Trophoblast cell (in vitro differentiated cells and primary cell): ENCODE data around the gene SPON2.

Experiments
- DNase-seq, 2 donors: peaks; one replicate each; pipeline ENCODE4 v3.0.0-alpha.2; 2016
- H2AFZ ChIP-seq: 2 replicates; pipeline ENCODE4 v1.6.1; 2013; ENCODE audit warnings: low read length, moderate library complexity, mild to moderate bottlenecking; ENCODE audit not compliant: insufficient read depth, poor library complexity
- H2AK5ac ChIP-seq: 2 replicates; pipeline ENCODE4 v1.6.1; 2013; ENCODE audit warnings: mild to moderate bottlenecking, low read length
- H2BK120ac ChIP-seq: 2 replicates; pipeline ENCODE4 v1.6.1; 2013; ENCODE audit warnings: low read length, mild to moderate bottlenecking, moderate library complexity; ENCODE audit not compliant: insufficient read depth, poor library complexity
- H2BK12ac ChIP-seq: 2 replicates; pipeline ENCODE4 v1.6.1; 2013; ENCODE audit warnings: mild to moderate bottlenecking, low read length, moderate library complexity
- H2BK5ac ChIP-seq: 2 replicates; pipeline ENCODE4 v1.6.1; 2013; ENCODE audit warnings: low read length, low read depth, moderate library complexity, mild to moderate bottlenecking; ENCODE audit not compliant: poor library complexity
- H3K14ac ChIP-seq: 2 replicates; pipeline ENCODE4 v1.6.1; 2013; ENCODE audit warnings: mild to moderate bottlenecking, low read length
- H3K18ac ChIP-seq: 2 replicates; pipeline ENCODE4 v1.6.1; 2013; ENCODE audit warnings: mild to moderate bottlenecking, low read length
- H3K23ac ChIP-seq: 2 replicates; pipeline ENCODE4 v1.6.1; 2013; ENCODE audit warnings: low read length
- H3K27ac ChIP-seq: 2 replicates; pipeline ENCODE4 v1.5.1; 2013; ENCODE audit warnings: low read depth, mild to moderate bottlenecking, inconsistent platforms, low read length, moderate library complexity
- H3K27me3 ChIP-seq: 2 replicates; pipeline ENCODE4 v1.6.1; 2013; ENCODE audit warnings: inconsistent platforms, mild to moderate bottlenecking, low read length, moderate library complexity; ENCODE audit not compliant: insufficient read depth
- H3K36me3 ChIP-seq, 2 experiments: 1 replicate in 1 of 2; 2 replicates in 1 of 2; pipeline ENCODE4 v1.6.1; 2013; ENCODE audit warnings: low read length in 2 of 2, mild to moderate bottlenecking in 2 of 2, moderate library complexity in 1 of 2; ENCODE audit not compliant: insufficient read depth in 2 of 2, control insufficient read depth in 1 of 2
- H3K4ac ChIP-seq: 2 replicates; pipeline ENCODE4 v1.6.1; 2013; ENCODE audit warnings: low read depth, mild to moderate bottlenecking, low read length, moderate library complexity
- H3K4me1 ChIP-seq, 2 experiments: 1 replicate in 1 of 2; 2 replicates in 1 of 2; pipeline ENCODE4 v1.6.1; 2013; ENCODE audit warnings: low read length in 2 of 2, mild to moderate bottlenecking in 2 of 2, moderate library complexity in 1 of 2; ENCODE audit not compliant: insufficient read depth in 2 of 2, control insufficient read depth in 1 of 2
- H3K4me2 ChIP-seq: 2 replicates; pipeline ENCODE4 v1.6.1; 2013; ENCODE audit warnings: inconsistent platforms, mild to moderate bottlenecking, low read length, moderate library complexity
- H3K4me3 ChIP-seq: 2 replicates; pipeline ENCODE4 v1.5.1; 2013; ENCODE audit warnings: mild to moderate bottlenecking, low read depth, low read length, inconsistent platforms
- H3K79me1 ChIP-seq: one replicate; pipeline ENCODE4 v1.6.1; 2013; ENCODE audit warnings: low read length
- H3K79me2 ChIP-seq: 2 replicates; pipeline ENCODE4 v1.6.1; 2013; ENCODE audit warnings: low read length, mild to moderate bottlenecking; ENCODE audit not compliant: control insufficient read depth, insufficient read depth, poor library complexity
- H3K9ac ChIP-seq: 2 replicates; pipeline ENCODE4 v1.6.1; 2013; ENCODE audit warnings: mild to moderate bottlenecking, low read length
- H3K9me3 ChIP-seq: 2 replicates; pipeline ENCODE4 v1.6.1; 2013; ENCODE audit warnings: low read depth, mild to moderate bottlenecking, control low read depth, inconsistent platforms, low read length; ENCODE audit not compliant: insufficient read depth
- H4K12ac ChIP-seq: 2 replicates; pipeline ENCODE4 v1.6.1; 2013; ENCODE audit warnings: low read depth, mild to moderate bottlenecking, low read length, moderate library complexity
- H4K8ac ChIP-seq: 2 replicates; pipeline ENCODE4 v1.6.1; 2013; ENCODE audit warnings: low read depth, mild to moderate bottlenecking, low read length, moderate library complexity
- H4K91ac ChIP-seq: one replicate; pipeline ENCODE4 v1.6.1; 2013; ENCODE audit warnings: low read depth, mild to moderate bottlenecking, low read length, moderate library complexity
- WGBS: extraction: QIAGEN DNeasy Blood & Tissue Kit; methylation state at CpG from one replicate; pipeline ENCODE4 v1.1.7; 2013; ENCODE audit warnings: missing lambda C conversion rate; ENCODE audit not compliant: insufficient read length, insufficient coverage; ENCODE audit errors: extremely low coverage; 5-methylcytosine and 5-hydroxymethylcytosine counted together

Gene SPON2

DNA sequence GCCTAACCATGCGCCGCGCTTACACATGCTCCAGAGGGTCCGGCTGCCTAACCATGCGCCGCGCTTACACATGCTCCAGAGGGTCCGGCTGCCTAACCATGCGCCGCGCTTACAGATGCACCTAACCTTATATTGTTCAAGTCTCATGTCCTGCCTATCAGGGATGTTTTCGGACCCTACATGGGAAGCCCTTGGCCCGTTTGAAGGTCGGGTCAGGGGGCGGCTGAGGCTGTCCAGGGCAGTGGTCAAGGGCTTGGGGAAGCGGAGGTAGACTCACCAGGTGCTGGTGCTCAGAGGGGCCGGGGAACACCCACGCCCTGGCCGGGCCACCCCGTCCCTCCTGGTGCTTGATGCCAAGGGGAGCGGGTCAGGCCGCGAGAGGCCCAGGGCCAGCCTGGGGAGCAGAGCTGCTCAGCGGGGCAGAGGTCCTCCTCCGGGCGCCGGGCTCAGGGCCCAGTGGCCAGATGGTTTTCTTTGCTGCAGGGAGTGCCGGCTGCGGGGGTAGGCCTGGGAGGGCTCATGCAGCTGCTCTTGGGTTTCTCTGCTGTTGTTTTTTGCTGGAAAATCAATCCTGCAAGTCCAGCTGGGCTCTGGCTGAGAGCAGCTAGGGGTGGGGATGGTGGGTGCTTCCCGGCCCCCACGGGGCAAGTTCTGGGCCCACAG lies 35.4 kb upstream of the SPON2 start:
- no peak overlapping the region for H3K4ac ChIP-seq
- no peak overlapping the region for H4K91ac ChIP-seq
- no peak overlapping the region for H2BK120ac ChIP-seq
- no peak for DNase-seq
- H3K79me1 ChIP-seq: peaks cover 18% of the 10 kb centered on the region
- no peaks in the 10 kb centered on the region for H3K9me3 ChIP-seq
- no peak overlapping the region for H2AFZ ChIP-seq
- H3K27me3 ChIP-seq: no peaks in the 10 kb centered on the region
- no peak overlapping the region for H4K8ac ChIP-seq
- peaks cover 26 to 31% of the 10 kb centered on the region in 2 experiments for H3K4me1 ChIP-seq
- peaks cover 2% of the 10 kb centered on the region for H3K79me2 ChIP-seq
- H3K9ac ChIP-seq: no peak overlapping the region
- H2BK5ac ChIP-seq: no peak overlapping the region
- no peak overlapping the region for H3K18ac ChIP-seq
- no peak overlapping the region for H4K12ac ChIP-seq
- H2BK12ac ChIP-seq: no peak overlapping the region
- no peak overlapping the region for H3K23ac ChIP-seq
- no CpG with 5 or more reads among the region's 31 CpGs for WGBS
- no peak overlapping the region for H2AK5ac ChIP-seq
- no peak overlapping the region for H3K4me3 ChIP-seq
- no peak overlapping the region for H3K14ac ChIP-seq
- H3K27ac ChIP-seq: no peak overlapping the region
- no peak overlapping the region for H3K4me2 ChIP-seq
- peaks cover 21 to 25% of the 10 kb centered on the region in 2 experiments for H3K36me3 ChIP-seq

DNA sequence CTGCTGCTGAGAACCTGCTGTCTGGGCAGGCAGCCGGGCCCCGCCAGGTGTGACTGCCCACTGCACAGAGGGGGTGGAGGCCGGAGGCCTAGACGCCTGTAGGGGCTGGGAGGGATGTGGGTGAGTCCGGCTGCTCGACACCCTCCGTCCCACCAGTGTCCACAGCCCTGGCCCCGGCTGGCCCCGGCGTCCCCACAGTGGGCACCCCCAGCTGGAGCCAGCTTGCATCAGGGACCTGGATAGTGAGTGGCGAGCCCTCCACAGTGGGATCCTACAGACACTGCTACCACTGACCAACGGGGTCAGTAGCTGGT lies 34.7 kb upstream of the SPON2 start:
- Histone ChIP-seq H3K27ac (no peak overlapping the region), H3K9me3 (no peaks in the 10 kb centered on the region), H3K4me3 (no peak overlapping the region), H2BK5ac (no peak overlapping the region), H3K79me2 (peaks cover 2% of the 10 kb centered on the region), H3K4ac (no peak overlapping the region), H3K18ac (no peak overlapping the region), H2AFZ (no peak overlapping the region), H3K14ac (no peak overlapping the region), H2BK120ac (no peak overlapping the region), H3K4me2 (no peak overlapping the region), H3K9ac (no peak overlapping the region), H3K36me3 (peaks cover 15 to 19% of the 10 kb centered on the region in 2 experiments), H4K12ac (no peak overlapping the region), H3K27me3 (no peaks in the 10 kb centered on the region), H4K8ac (no peak overlapping the region), H4K91ac (no peak overlapping the region), H3K79me1 (peaks cover 18% of the 10 kb centered on the region), H3K4me1 (peaks cover 26 to 31% of the 10 kb centered on the region in 2 experiments), H2BK12ac (no peak overlapping the region), H2AK5ac (no peak overlapping the region), H3K23ac (no peak overlapping the region)
- no peak for DNase-seq
- no CpG with 5 or more reads among the region's 12 CpGs for WGBS

DNA sequence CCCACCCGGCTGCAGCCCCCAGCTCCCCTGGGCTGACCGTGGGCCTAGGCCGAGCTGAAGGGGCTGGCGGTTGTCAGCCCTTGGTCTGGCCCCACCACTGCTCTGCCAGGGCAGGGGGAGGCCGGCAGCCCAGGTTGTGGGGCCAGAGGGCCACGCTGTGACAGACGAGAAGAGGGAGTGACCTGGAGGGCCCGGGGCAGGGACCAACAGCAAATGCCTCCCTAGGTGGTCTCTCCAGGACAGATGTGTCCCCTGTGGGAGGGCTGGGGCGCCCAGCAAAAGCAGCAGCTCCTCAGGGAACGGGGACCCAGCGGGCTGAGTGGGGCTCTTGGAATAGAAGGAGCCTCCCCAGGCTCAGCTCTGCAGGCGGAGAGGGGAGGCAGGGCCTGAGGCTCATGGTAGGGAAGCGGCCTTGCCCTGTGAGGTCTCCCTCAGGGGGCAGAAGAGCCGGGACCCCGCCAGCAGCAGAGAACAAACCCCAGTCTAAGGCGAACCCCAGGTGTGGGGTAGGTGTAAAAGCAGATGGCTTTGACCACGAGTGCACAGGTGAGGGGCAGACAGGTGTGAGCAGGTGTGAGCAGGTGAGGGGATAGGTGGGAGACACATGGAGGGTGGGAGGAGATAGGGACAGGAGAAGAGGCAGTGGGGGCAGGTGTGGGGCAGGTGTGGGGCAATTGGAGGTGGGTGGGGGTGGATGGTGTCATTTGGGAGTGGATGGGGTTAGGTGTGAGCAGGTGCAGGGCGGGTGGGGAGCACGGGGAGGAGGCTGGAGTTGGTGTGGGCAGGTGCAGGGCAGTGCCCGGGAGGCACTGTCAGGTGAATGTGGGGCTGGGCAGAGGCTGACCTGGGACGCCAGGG lies 34.1 kb upstream of the SPON2 start:
- no peak overlapping the region for H2AK5ac ChIP-seq
- H4K8ac ChIP-seq: no peak overlapping the region
- no peaks in the 10 kb centered on the region for H3K27me3 ChIP-seq
- peaks cover 12 to 15% of the 10 kb centered on the region in 2 experiments for H3K36me3 ChIP-seq
- WGBS: no CpG with 5 or more reads among the region's 21 CpGs
- peaks cover 26 to 31% of the 10 kb centered on the region in 2 experiments for H3K4me1 ChIP-seq
- H3K27ac ChIP-seq: no peak overlapping the region
- H3K79me2 ChIP-seq: peaks cover 2% of the 10 kb centered on the region
- H2BK120ac ChIP-seq: no peak overlapping the region
- no peak overlapping the region for H2BK12ac ChIP-seq
- no peak overlapping the region for H3K14ac ChIP-seq
- H3K79me1 ChIP-seq: peaks cover 18% of the 10 kb centered on the region
- no peak for DNase-seq
- H3K4ac ChIP-seq: no peak overlapping the region
- no peak overlapping the region for H3K4me3 ChIP-seq
- H4K91ac ChIP-seq: no peak overlapping the region
- H3K18ac ChIP-seq: no peak overlapping the region
- no peak overlapping the region for H3K23ac ChIP-seq
- H3K4me2 ChIP-seq: no peak overlapping the region
- no peak overlapping the region for H2AFZ ChIP-seq
- H3K9ac ChIP-seq: no peak overlapping the region
- no peak overlapping the region for H4K12ac ChIP-seq
- H2BK5ac ChIP-seq: no peak overlapping the region
- H3K9me3 ChIP-seq: no peaks in the 10 kb centered on the region

DNA sequence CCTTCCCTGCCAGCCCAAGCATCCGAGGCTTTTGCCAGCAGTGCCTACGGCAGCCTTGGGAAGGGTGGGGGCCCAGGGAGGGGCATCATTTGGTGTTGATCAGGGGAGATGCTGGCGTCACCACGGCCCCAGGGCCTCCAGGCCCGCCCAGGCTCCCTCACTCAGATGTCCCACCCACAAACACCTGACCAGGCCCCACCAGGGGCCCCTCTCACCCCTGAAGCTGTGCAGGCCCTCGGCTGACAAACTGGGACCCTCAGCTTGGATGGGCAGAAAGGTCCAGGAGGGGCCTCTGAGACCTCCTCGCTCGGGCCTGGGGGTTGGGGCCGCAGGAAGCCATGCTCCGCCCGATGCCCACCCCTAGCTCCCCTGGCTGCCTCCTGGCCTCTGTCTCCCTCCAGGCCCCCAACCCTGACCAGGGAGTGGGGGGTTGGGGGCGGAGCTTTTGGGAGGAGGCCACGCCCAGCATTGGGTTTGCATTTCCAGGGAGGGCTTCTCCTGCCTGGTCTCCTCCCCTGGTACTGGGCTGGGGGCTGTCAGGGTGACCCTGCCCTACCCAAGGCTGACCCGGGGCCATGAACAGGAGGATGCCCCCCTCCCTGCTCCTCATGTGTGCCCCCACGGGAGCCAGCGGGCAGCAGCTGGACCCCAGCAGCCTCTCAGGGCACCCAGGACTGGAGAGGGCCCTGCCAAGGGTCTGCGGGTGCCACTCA lies 33.4 kb upstream of the SPON2 start:
- Histone ChIP-seq H3K4me2 (no peak overlapping the region), H3K4ac (no peak overlapping the region), H3K79me1 (peaks cover 18% of the 10 kb centered on the region), H3K36me3 (peaks cover 5 to 9% of the 10 kb centered on the region in 2 experiments), H2BK12ac (no peak overlapping the region), H3K9me3 (no peaks in the 10 kb centered on the region), H2BK5ac (no peak overlapping the region), H4K8ac (no peak overlapping the region), H4K91ac (no peak overlapping the region), H3K4me1 (peaks cover 25 to 29% of the 10 kb centered on the region in 2 experiments), H3K18ac (no peak overlapping the region), H3K27ac (no peak overlapping the region), H2AK5ac (no peak overlapping the region), H3K14ac (no peak overlapping the region), H3K27me3 (no peaks in the 10 kb centered on the region), H2BK120ac (no peak overlapping the region), H3K9ac (no peak overlapping the region), H3K4me3 (no peak overlapping the region), H3K79me2 (peaks cover 2% of the 10 kb centered on the region), H4K12ac (no peak overlapping the region), H2AFZ (no peak overlapping the region), H3K23ac (no peak overlapping the region)
- no peak for DNase-seq
- no CpG with 5 or more reads among the region's 17 CpGs for WGBS
